RPMI7951 (cell line): ENCODE measurements around the gene GRIN2C. TPM values are rescaled to one million over a fixed set of nuclear protein-coding genes. Genes with fewer than 3 reads are reported as not detected.

Experiments used
- DNase-seq: peaks from one replicate; pipeline ENCODE4 v3.0.0-alpha.2; 2012; ENCODE audit warnings: low read depth
- total RNA-seq: library from RNA; depleted of rRNA; stranded (reverse); fragments of >200 nt; shearing (Covaris generic); gene quantifications from 2 replicates; pipeline ENCODE4 v1.2.3, GENCODE V29; 2014

GRIN2C gene
- total RNA-seq, 1 experiment from 2014 or later: not detected

- DNase-seq: no peak
These were observed 37.2 kb downstream of the GRIN2C start for GRCh38 chr17:74822335-74822938.

- DNase-seq: no peak
These were observed 37.9 kb downstream of the GRIN2C start for GRCh38 chr17:74821655-74822334.

GRCh38 chr17:74819801-74820436 lies 39.8 kb downstream of the GRIN2C start:
- DNase-seq: no peak

- DNase-seq: no peak
These were observed 41.3 kb downstream of the GRIN2C start for GRCh38 chr17:74818291-74818938.

GRCh38 chr17:74816905-74817620 lies 42.6 kb downstream of the GRIN2C start:
- no peak for DNase-seq

- no peak for DNase-seq
These were observed 43.9 kb downstream of the GRIN2C start for GRCh38 chr17:74815550-74816370.

- DNase-seq: no peak
These were observed 44.6 kb downstream of the GRIN2C start for GRCh38 chr17:74815067-74815466.

- peak; percentile 4 for DNase-seq
These were observed 45.2 kb downstream of the GRIN2C start for GRCh38 chr17:74814453-74814852.

GRCh38 chr17:74812109-74813009 lies 47.3 kb downstream of the GRIN2C start:
- no peak for DNase-seq

GRCh38 chr17:74810699-74811485 lies 48.8 kb downstream of the GRIN2C start:
- peak; percentile 4 for DNase-seq

GRCh38 chr17:74808714-74809430 lies 50.8 kb downstream of the GRIN2C start:
- DNase-seq: no peak

- DNase-seq: peak; percentile 16
These were observed 51.8 kb downstream of the GRIN2C start for GRCh38 chr17:74807925-74808324.

GRCh38 chr17:74807441-74807840 lies 52.2 kb downstream of the GRIN2C start:
- no peak for DNase-seq

GRCh38 chr17:74806334-74806733 lies 53.4 kb downstream of the GRIN2C start:
- DNase-seq: no peak

- DNase-seq: no peak
These were observed 54.1 kb downstream of the GRIN2C start for GRCh38 chr17:74805591-74805991.

GRCh38 chr17:74804683-74805082 lies 55.0 kb downstream of the GRIN2C start:
- no peak for DNase-seq

- DNase-seq: no peak
These were observed 55.7 kb downstream of the GRIN2C start for GRCh38 chr17:74803971-74804370.

GRCh38 chr17:74803388-74803930 lies 56.2 kb downstream of the GRIN2C start:
- DNase-seq: no peak
